HG03378 (cell line): ENCODE measurements around the gene CYTH4.
"Not testable (repeated sequence)": the region's sequence is repeated elsewhere in the genome, so short reads cannot be mapped to it uniquely, and the experiment has no call there.

Experiments
- ATAC-seq: cut with Tn5 transposase; IDR thresholded peaks from one replicate; pipeline ENCODE4 v1.9.1; 2021; ENCODE audit warnings: mild to moderate bottlenecking, moderate library complexity; ENCODE audit not compliant: unreplicated experiment

The CYTH4 gene

DNA sequence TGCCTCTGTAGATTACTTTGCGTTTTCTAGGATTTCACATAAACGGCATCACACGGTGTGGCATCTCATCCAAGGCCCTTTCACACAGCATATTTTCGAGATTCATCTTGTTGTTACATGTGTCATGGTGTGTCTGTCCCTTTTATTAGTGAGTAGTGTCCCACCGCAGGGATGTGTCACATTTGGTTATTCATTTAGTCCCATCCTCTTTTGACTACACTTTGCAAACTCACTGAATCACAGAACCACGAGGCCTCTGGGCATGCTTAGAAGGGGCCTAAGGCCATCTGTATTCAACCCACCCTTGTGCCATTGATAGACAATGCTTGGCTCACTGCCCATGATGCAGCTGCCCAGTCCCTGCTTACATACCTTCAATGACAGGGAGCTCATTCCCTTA, 34.1 kb upstream of the CYTH4 start:
- ATAC-seq: no peak

DNA sequence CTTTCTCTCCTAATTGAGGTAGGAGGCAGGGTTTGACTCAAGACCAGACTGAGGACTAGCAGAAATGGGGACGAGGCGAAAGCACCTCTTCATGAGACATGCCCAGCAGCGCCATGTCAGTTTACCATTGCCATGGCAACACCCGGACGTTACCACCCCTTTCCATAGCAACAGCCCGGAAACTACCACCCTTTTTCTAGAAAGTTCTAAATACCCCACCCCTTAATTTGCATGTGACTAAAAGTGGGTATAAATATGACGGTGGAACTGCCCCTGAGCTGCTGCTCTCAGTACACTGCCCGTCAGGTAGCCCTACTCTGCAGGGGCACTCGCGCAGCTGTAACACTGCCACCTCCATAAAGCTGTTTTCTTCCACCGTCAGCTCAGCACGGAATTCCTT, 32.3 kb upstream of the CYTH4 start:
- ATAC-seq: no peak

DNA sequence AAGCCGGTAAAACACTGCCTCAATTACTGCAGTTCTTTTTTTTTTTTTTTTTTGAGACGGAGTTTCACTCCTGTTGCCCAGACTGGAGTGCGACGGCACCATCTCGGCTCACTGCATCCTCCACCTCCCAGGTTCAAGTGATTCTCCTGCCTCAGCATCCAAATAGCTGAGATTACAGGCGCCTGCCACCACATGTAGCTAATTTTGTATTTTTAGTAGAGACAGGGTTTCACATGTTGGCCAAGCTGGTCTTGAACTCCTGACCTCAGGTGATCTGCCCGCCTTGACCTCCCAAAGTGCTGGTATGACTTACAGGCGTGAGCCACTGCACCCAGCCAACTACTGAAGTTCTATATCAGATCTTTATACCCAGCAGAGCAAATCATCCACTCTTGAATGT, 30.5 kb upstream of the CYTH4 start:
- not testable (repeated sequence) for ATAC-seq

DNA sequence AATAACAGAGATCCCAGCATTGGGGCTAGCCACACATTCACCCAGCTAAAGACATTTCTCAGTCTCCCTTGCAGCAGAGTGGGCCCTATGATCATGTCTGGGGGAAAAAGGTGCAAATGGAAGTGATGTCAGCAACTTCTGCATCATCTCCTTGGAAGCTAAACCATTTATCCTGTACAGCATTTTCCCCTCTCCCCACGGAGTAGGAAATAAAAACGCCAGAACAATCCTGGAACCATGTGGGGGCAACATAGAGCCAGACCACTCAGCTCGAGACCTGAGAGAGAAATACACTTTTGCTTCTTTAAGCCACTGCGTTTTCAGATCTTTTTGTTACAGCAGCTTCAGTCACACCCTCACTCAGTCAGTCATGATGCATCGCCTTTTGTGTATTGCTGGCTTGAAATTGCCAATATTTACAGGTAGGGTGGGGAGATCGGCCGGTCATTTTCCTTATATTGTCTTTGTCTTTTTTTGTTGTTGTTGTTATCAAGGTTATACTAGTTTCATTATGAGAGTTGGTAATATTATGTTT, 29.1 kb upstream of the CYTH4 start:
- ATAC-seq: no peak

DNA sequence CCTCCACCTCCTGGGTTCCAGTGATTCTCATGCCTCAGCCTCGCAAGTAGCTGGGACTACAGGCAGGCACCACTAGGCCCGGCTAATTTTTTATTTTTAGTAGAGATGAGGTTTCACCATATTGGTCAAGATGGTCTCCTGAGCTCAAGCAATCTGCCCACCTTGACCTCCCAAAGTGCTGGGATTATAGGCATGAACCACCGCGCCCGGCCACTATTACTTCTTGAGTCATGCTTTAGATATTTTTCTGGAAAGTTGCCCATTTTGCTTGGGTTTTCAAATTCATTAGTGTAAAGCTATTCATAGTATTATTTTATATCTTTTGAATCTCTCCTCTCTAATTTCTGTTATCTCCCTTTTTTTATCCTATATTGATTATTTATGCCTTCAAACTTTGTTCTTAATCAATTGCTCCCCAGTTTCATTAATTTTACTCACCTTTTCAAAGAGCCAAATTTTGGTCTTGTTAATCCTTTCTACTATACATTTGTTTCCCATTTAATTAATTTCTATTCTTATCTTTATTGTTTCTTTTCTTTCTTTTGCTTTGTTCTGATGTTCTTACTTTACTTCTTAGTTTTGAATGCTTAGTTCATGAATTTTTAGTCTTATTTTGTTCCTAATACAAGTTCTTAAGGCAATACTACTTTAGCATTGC, 28.0 kb upstream of the CYTH4 start:
- no peak for ATAC-seq

DNA sequence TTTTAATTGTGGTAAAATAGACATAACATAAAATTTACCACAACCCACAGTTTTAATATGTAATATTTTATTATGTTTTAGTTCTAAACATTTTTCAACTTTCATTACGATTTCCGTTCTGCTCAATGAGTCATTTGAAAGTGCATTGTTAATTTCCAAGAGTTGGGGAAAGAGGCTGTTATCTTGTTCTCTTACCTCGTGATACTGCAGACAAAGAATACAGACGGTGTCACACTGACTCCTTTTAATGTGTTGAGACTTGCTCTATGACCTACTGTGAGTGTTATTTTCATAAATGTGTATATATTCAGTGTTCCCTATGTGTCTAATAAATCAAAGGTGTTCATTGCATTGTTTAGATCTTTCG, 27.5 kb upstream of the CYTH4 start:
- ATAC-seq: no peak

DNA sequence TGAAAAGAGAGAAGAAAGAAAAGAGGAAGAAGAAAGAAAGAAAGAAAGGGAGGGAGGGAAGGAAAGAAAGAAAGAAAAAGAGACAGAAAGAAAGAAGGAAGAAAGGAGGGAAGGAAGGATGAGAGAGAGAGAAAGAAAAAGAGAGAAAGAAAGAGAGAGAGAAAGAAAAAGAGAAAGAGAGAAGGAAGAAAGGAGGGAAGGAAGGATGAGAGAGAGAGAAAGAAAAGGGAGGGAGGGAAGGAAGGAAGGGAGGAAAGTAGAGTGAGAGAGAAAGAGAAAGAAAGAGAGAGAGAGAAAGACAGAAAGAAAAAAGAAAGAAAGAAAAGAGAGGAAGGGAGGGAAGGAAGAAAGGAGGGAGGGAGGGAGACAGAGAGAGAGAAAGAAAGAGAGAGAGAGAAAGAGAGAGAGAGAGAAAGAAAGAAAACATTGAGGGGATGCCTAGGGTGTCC, 26.7 kb upstream of the CYTH4 start:
- ATAC-seq: no peak

DNA sequence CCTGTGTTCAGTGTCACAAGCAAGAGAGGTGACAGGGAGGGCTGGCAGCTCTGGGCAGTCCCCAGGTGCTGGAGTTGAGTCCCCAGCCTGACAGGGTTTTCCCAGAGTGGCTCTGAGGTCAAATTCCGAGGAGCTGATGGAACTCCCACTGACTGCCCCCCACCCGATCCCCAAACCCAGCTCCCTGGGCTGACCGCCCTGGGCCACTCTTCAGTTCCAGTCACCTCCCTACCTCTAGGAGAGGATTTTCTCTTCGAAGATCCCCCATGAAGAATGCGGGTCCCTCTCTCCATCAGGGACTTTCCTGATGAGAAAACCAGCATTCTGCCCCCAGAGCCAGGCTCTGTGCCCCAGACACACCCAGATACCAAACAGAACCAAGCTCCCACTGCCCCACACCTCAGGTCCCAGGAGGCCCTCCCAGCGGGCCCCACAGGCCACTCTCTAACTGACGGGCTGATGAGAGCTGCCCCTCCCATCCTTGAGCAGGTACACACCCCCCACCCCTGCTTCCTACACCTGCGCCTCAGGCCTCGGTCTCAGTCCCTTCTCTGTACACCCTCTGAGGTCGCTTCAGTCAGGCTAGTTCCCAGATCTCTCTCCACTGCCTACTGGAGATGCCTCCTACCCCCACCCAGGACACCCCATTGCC, 26.1 kb upstream of the CYTH4 start:
- no peak for ATAC-seq

DNA sequence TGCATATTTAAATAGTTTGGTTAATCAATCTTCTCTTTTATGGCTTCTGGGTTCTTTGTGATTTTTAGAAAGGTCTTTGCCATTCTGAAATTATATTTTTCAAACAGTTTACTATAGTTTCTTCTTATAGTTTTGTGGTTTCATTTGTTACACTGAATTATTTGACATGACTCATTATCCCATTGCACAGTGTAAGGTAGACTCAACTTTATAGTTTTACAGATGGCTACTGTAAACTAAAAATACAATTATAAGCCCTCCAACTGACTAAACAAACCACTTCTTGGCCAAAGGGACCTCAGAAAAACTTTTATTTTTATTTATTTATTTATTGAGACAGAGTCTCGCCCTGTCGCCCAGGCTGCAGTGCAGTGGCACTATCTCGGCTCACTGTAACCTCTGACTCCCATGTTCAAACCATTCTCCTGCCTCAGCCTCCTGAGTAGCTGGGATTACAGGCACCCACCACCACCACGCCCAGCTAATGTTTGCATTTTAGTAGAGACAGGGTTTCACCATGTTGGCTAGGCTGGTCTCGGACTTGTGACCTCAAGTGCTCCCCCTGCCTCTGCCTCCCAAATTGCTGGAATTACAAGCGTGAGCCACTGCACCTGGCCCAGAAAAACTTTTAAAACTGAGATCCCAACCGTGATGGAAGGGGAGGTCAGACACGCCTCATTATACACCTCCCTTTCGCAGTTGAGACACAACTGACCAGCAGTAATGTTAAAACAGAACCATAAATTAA, 24.1 kb upstream of the CYTH4 start:
- ATAC-seq: no peak

DNA sequence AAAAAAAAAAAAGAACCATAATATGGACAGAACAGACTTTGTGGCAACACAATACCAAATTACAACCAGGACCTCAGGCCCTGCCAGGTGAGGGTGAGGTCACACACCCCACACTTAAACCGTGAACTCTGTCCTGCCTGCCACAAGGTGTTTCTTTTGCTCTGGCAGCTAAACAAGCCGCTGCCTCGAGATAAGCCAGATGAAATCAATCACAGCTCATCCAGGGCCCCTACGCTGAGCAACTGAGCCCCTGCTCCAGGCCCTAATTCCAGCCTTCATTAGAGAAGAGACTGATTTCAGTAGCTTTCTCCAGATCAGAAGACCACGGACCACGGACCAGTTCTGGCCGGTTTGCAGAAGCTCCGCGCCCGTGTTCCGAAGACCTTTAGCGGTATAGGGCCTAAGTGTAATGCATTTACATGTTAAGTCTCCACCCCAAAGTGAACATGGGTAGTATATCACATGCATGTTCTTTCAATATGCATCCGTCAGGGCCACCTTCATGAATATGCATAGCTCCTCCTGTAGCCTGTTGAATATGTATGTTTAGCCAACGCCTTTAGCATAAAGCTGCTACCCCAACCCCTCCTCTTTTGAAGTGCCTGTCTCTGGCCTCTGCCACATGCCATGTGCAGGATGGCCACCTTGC, 23.4 kb upstream of the CYTH4 start:
- ATAC-seq: no peak

DNA sequence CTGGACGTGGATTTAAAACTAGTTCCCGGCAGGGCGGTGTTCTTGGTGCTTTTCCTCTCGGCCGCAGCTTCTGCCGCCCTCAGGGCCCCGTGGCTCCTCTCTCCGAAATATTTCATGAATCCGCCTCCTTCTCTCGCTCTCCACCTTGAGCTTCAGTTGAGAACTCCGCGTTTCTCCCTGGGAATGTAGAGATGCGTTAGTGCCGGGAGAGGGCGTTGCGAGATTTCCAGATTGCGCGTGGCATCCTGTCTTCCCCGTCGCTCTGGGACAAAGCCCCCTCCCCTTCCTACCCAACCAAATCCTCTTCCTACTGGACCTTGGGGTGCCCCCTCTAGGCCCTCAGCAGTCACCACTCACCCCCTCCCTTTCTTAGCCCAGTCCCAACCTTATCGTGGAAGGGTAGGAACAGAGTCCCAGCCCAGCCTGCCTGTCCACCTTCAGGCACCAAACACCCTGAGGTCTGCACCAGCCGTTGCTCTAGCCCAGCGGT, 22.7 kb upstream of the CYTH4 start:
- ATAC-seq: no peak

DNA sequence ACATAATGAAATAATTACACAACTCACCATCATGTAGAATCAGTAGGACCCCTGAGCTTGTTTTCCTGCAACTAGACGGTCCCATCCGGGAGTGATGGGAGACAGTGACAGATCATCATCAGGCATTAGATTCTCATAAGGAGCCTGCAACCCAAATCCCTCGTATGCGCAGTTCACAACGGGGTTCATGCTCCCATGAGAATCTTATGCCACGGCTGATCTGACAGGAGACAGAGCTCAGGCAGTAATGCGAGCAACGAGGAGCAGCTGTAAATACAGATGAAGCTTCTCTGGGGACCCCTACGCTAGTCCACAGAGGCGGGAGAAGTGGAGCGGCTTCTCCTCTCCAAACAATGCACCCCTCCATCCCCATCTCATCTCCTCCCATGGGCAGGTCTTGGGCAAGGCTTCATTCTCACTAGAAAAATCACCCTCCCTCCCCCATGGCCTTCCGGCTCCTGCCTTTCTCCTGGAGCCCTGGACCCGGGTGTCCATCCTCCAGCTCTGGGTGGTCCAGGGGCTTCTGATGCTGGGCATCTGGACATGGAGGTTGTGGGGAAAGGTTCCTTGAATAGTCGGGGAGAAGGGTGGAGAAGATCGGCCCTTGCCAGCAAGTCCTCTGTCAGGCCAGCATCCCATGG, 22.0 kb upstream of the CYTH4 start:
- no peak for ATAC-seq

DNA sequence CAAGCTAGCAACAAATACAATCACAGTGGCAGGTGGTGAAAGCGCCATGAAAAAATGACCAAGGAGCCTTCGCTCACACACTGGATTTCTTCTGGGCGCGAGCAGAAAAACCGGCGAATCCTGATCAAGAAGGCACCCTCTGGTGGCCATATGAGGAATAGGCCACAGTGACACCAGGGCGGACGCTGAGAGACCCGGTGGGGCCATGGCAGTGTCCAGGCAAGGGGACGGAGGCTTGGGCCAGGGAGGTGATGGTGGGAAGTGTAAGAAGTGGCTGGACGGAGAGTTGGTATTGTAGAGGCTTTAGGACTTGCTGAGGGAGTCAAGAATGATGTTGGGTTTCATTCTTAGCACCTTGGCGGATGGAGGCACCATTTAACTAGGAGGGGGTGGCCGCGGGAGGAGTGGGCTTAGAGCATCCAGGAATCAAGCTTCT, 21.4 kb upstream of the CYTH4 start:
- ATAC-seq: no peak

DNA sequence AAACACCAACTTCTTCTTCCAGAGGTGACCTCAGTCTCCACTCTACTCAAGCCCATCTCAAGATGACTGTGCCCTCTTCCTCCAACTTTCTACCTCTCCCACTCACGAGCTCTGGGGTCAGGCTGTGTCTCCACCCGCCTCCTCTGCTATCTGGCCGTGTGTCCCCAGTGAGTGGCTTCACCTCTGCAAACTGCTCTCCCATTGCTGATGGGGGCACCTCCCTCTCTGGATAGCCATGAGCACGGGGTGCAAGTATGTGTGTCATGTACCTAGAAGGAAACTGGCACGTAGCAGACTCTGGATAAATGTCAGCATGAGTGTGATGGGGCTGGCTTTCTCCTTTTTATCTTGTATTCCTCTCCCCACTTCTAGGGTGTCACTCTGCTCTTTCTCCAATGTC, 20.0 kb upstream of the CYTH4 start:
- no peak for ATAC-seq

DNA sequence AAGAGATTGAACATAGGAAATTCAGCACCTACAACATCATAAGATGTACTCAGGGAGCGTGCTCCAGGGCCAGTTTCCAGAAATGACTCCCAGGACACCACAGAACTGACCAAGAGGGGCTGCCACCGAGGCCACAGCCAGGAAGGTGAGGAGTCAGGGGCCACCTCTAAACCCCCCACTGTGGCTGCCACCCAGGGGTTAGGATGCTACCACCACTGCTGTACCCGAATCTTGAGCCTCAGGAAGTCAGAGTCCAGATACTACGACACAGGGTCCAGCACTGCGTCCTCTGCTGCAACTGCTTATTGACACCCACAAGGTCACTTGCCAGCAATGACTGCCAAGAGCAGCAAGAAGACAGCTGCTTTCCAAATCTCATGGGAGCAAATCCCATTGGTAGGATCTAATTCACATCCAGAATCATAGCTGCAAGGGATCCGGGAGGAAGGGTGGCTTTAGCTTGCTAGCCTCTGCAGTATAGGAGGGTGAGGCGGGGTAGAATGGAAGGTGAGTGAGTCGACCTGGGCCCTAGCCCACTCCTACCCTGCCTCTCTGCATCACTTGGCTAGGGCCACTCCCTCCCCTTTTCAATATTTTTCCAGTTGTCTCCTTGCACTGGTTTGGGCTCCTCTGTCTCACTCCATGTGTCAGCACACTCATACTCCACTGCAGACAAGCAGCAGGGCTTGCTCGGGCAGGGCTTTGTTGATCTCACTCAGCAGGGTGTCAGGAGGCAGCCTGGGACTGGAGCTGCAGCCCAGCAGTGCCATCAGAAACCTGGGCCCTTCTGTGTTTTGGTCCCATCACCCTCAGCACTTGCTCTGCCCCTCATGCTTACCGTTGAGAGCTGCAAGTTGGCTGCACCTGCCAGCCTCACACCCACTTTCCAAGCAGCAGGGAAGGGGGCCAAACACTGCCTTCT, 18.1 kb upstream of the CYTH4 start:
- no peak for ATAC-seq

DNA sequence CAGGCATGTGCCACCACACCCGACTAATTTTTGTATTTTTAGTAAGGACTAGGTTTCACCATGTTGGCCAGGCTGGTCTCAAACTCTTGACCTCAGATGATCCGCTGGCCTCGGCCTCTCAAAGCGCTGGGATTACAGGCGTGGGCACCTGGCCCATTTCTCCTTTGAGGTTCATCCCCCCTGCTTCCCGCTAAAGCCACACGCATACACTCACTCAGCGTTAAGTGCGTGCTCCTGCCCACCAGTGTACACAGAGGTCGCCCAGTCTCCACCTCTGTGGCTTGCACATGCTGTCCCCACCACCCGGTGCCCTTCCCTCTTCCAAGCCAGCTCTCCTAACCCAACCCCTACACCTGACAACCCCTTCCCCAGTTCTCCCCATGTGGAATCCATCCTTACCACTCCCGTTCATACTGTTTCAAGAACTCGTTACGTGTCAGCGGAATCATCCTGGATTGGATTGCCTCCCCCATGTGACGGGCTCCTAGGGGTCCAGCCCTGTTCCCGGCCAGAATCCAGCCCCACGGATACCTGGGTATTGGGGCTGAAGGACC, 15.7 kb upstream of the CYTH4 start:
- ATAC-seq: no peak

DNA sequence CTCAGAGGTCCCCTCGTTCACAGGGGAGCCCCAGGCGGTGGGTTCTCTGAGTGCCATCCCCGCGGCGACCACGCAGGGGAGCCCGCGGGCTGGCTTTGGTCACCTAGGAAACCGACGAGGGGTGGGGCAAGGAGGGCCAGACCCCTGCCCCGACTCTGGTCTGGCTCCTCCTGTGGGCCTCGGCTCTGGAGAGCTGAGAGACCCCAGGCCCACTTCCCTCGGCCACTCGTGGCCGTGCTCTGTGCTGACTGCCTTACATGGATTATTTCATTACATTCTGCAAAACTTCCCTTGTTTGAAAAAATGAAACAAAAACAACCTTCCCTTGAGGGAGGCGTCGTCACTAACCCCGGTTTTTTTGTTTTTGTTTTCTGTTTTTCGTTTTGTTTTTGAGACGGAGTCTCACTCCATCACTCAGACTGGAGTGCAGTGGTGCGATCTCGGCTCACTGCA, 15.1 kb upstream of the CYTH4 start:
- no peak for ATAC-seq

DNA sequence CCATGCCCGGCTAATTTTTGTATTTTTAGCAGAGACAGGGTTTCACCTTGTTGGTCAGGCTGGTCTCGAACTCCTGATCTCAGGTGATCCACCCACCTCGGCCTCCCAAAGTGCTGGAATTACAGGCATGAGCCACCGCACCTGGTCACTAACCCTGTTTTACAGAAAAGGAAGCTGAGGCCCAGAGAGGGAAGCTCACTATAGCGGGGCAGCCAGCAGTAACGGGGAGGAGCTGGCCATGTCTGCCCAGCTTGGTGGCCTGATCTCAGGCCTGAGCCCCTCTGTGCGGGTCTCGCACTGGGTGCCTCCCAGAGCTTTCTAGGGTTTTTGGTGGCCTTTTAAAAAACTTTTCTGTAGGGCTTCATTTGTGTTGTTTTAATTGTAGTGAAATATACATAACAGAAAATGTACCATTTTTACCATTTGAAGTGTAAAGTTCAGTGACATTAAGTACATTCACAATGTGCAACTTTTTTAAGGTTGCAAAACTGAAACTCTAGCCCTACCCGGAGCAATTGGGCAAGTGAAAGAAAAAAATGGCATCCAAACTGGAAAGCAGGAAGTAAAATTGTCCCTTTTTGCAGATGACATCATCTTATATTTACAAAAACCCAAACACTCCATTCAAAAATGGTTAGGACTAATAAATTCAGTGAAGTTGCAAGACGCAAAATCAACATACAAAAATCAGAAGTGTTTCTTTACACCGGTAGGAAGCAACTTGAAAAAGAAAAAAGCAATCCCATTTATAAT, 14.5 kb upstream of the CYTH4 start:
- ATAC-seq: no peak
